PFSK-1 (cell line): ENCODE measurements around the gene CD101.

Experiments used
- FOXP2 ChIP-seq: optimal IDR thresholded peaks from 2 replicates; pipeline ENCODE3; 2011; ENCODE audit warnings: borderline replicate concordance, control low read depth, inconsistent platforms; ENCODE audit not compliant: insufficient read depth; ENCODE audit errors: extremely low read length, extremely low read depth
- POLR2AphosphoS5 ChIP-seq: IDR thresholded peaks from 2 replicates; pipeline ENCODE4 v1.6.1; 2012; ENCODE audit warnings: low read depth, mild to moderate bottlenecking, control low read depth, low read length, moderate library complexity
- REST ChIP-seq, 2 experiments: IDR thresholded peaks; 2 replicates each; pipeline versions ENCODE4 v1.6.1 to v1.8.0; 2011 to 2012; ENCODE audit warnings: low read depth in 2 of 2, low read length in 2 of 2, control low read depth in 1 of 2, inconsistent platforms in 1 of 2, mild to moderate bottlenecking in 1 of 2, moderate library complexity in 1 of 2; ENCODE audit not compliant: insufficient read depth in 1 of 2
- SIN3A ChIP-seq: IDR thresholded peaks from 2 replicates; pipeline ENCODE4 v1.6.1; 2012; ENCODE audit warnings: mild to moderate bottlenecking, low read length, moderate library complexity, borderline replicate concordance; ENCODE audit not compliant: insufficient read depth
- TAF1 ChIP-seq: IDR thresholded peaks from 2 replicates; pipeline ENCODE4 v1.6.1; 2012; ENCODE audit warnings: low read length, control low read depth, borderline replicate concordance; ENCODE audit not compliant: insufficient read depth

CD101 gene

GRCh38 chr1:116958110-116958509 is 43.5 kb upstream of the CD101 start:
- TF ChIP-seq SIN3A, result no peak
- no peak for TF ChIP-seq TAF1
- no peak for TF ChIP-seq FOXP2
- TF ChIP-seq REST (IDR thresholded peaks at IDR 0.05; ENCODE audit: insufficient read depth in 1 of 2, low read depth in 2 of 2, low read length in 2 of 2), result no peak
- TF ChIP-seq POLR2AphosphoS5, result no peak

GRCh38 chr1:116958977-116959376 is 42.6 kb upstream of the CD101 start:
- TF ChIP-seq SIN3A, result no peak
- TF ChIP-seq FOXP2, result no peak
- TF ChIP-seq TAF1, result no peak
- TF ChIP-seq REST (IDR thresholded peaks at IDR 0.05; ENCODE audit: insufficient read depth in 1 of 2, low read depth in 2 of 2, low read length in 2 of 2), result no peak
- TF ChIP-seq POLR2AphosphoS5, result no peak

DNA sequence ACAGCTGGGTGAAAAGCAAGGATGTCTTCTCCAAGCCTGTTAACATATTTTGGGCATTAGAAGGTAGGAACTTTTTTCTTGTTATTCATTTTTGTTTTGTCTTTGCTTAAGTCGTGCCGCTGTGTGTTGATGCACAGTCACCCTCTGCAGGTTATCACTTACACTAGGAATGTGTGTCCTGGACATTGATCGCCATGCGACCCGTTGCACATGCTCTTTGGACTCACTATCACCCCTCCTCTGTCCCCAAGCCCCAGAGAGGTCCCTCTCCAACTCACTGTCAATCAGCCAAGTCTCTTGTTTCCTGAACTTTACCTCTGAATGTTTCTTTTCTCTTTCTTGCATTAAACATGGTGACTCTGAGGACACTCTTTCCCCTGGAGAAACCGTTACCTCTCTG is 40.0 kb upstream of the CD101 start:
- TF ChIP-seq POLR2AphosphoS5 (no peak), SIN3A (no peak), FOXP2 (no peak), REST (IDR thresholded peaks at IDR 0.05; ENCODE audit: insufficient read depth in 1 of 2, low read depth in 2 of 2, low read length in 2 of 2) (no peak), TAF1 (no peak)

DNA sequence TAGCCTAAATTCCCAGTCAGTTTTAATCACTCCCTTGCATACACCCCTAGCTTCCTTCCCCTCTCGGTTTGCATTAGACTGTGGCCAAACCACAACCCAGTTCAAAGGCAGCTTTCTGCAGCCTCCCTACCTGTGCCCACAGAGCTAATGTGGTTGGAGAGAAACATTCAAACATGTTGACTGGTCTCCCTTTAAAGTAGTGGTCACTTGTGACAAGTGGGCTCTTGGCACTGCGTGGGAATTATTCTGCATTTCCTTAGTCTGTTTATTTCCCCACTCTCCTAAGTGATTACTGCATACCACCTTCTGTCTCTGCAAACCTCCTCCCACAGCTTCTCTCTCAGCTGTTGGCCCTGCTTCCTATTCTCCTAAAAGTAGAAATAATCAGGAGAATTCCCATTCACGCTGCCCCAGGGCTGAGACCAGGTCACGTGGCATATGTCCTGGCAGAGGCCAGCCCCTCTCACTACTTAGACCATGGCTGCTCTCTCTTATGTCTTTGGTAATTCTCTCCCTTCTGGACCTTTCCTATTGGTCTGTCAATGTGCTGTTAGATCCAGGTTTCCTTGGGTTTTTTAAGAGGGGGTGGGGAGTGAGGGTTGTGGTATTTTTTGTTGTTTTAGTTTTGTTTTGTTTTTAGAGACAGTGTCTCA is 38.4 kb upstream of the CD101 start:
- TF ChIP-seq SIN3A, result no peak
- no peak for TF ChIP-seq POLR2AphosphoS5
- TF ChIP-seq REST (IDR thresholded peaks at IDR 0.05; ENCODE audit: insufficient read depth in 1 of 2, low read depth in 2 of 2, low read length in 2 of 2), result no peak

DNA sequence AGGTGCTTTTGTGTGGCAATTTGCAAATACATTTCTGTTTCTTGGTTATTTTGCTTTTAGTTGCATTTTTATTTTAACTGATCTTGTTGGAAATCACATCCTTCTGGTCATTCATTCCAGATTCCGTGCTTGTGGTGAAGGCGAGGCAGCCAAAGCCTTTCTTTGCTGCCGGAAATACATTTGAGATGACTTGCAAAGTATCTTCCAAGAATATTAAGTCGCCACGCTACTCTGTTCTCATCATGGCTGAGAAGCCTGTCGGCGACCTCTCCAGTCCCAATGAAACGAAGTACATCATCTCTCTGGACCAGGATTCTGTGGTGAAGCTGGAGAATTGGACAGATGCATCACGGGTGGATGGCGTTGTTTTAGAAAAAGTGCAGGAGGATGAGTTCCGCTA is 34.8 kb upstream of the CD101 start:
- TF ChIP-seq TAF1 (no peak), SIN3A (no peak), FOXP2 (no peak), POLR2AphosphoS5 (no peak), REST (IDR thresholded peaks at IDR 0.05; ENCODE audit: insufficient read depth in 1 of 2, low read depth in 2 of 2, low read length in 2 of 2) (no peak)
